ENCODE measurements around the gene DOCK7. TPM values are rescaled to one million over a fixed set of nuclear protein-coding genes. Genes with fewer than 3 reads are reported as not detected.
A peak's percentile ranks its signal among the peaks of the same experiment; 100 is the strongest.

DOCK7 gene
- total RNA-seq, 2 experiments from 2014 or later, result 5.8 to 7.1 TPM

- H3K27me3 Mint-ChIP-seq, result no peaks in the 10 kb centered on the region
- no peak overlapping the region for H3K27ac Mint-ChIP-seq
- POLR2A ChIA-PET, result no interaction called here
- ATAC-seq (ENCODE audit: low read depth) (no peak), DNase-seq (no peak)
- no peak overlapping the region for H3K4me3 Mint-ChIP-seq
- no peaks in the 10 kb centered on the region for H3K36me3 Mint-ChIP-seq
- H3K9me3 Mint-ChIP-seq, result no peaks in the 10 kb centered on the region
- no peaks in the 10 kb centered on the region for H3K4me1 Mint-ChIP-seq
These were observed 206.5 kb downstream of the DOCK7 start for GRCh38 chr1:62481681-62482080.

- H3K36me3 Mint-ChIP-seq, result no peaks in the 10 kb centered on the region
- no peaks in the 10 kb centered on the region for H3K27me3 Mint-ChIP-seq
- H3K4me1 Mint-ChIP-seq, result no peaks in the 10 kb centered on the region
- no peak overlapping the region for H3K27ac Mint-ChIP-seq
- POLR2A ChIA-PET, result no interaction called here
- ATAC-seq (ENCODE audit: low read depth), result no peak
- no peaks in the 10 kb centered on the region for H3K9me3 Mint-ChIP-seq
- no peak for DNase-seq
- H3K4me3 Mint-ChIP-seq, result no peak overlapping the region
These were observed 211.5 kb downstream of the DOCK7 start for GRCh38 chr1:62476525-62477219.

DNA sequence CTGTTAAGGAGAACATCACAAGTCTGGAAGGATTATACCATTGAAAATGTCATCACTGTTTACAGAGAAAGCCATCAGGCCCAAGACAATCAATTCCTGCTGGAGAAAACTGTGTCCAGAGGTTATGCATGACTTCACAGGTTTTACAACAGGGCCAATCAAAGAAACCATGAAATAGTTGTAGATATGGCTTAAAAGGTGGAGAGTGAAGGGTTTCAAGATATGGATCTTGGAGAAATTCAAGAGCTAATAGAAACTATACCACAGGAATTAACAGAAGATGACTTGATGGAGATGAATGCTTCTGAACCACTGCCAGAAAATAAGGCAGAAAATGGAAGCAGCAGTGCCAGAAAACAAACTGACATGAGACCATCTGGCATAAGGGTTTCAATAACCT lies 221.1 kb downstream of the DOCK7 start:
- Mint-ChIP-seq H3K27ac (no peak overlapping the region), H3K36me3 (peaks cover 16% of the 10 kb centered on the region), H3K4me1 (no peaks in the 10 kb centered on the region), H3K9me3 (peaks cover 4% of the 10 kb centered on the region), H3K4me3 (no peak overlapping the region), H3K27me3 (no peaks in the 10 kb centered on the region)
- no peak for ATAC-seq (ENCODE audit: low read depth)
- no peak for DNase-seq
- POLR2A ChIA-PET, result interaction anchor here (0.9 kb wide), 1 partner anchor 31 kb away, joined by 3 read pairs; no protein-coding TSS in a partner anchor

- Mint-ChIP-seq H3K9me3 (no peaks in the 10 kb centered on the region), H3K4me3 (no peak overlapping the region), H3K27ac (no peak overlapping the region), H3K27me3 (no peaks in the 10 kb centered on the region), H3K4me1 (no peaks in the 10 kb centered on the region), H3K36me3 (peaks cover 4% of the 10 kb centered on the region)
- ATAC-seq (ENCODE audit: low read depth) (no peak), DNase-seq (no peak)
- POLR2A ChIA-PET, result no interaction called here
These were observed 225.8 kb downstream of the DOCK7 start for GRCh38 chr1:62462370-62462769.

GRCh38 chr1:62457955-62458354 lies 230.2 kb downstream of the DOCK7 start:
- no peaks in the 10 kb centered on the region for H3K27me3 Mint-ChIP-seq
- no peaks in the 10 kb centered on the region for H3K4me1 Mint-ChIP-seq
- peaks cover 6% of the 10 kb centered on the region for H3K36me3 Mint-ChIP-seq
- no peak overlapping the region for H3K27ac Mint-ChIP-seq
- POLR2A ChIA-PET, result no interaction called here
- DNase-seq, result no peak
- H3K4me3 Mint-ChIP-seq, result no peak overlapping the region
- ATAC-seq (ENCODE audit: low read depth), result no peak
- no peaks in the 10 kb centered on the region for H3K9me3 Mint-ChIP-seq

DNA sequence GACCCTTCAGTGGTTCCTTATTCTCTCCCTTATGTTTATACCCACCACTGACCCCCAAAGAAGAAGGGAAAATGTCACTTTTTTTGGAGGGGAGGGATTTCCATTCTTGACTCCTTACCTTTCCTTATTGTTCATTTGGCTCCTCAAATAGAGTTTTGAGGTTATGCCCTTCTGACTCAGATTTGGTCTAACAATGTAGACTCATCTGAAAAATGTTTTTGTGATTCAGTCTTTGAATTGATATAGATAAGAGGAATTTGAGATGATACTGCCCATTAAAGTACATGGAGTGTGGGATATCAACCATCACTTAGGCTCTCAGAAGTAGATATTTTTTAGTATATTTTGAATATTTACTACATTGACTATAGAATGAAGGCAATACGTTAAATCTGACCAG lies 235.2 kb downstream of the DOCK7 start:
- Mint-ChIP-seq H3K36me3 (peaks cover 19% of the 10 kb centered on the region), H3K4me1 (peaks cover 18% of the 10 kb centered on the region), H3K9me3 (no peaks in the 10 kb centered on the region), H3K27ac (no peak overlapping the region), H3K27me3 (no peaks in the 10 kb centered on the region), H3K4me3 (no peak overlapping the region)
- POLR2A ChIA-PET, result no interaction called here
- no peak for DNase-seq
- no peak for ATAC-seq (ENCODE audit: low read depth)

DNA sequence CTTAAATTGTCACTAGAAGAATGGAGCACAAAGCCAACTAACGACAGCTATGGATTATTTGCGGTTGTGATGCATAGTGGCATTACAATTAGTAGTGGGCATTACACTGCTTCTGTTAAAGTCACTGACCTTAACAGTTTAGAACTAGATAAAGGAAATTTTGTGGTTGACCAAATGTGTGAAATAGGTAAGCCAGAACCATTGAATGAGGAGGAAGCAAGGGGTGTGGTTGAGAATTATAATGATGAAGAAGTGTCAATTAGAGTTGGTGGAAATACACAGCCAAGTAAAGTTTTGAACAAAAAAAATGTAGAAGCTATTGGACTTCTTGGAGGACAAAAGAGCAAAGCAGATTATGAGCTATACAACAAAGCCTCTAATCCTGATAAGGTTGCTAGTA lies 237.9 kb downstream of the DOCK7 start:
- ATAC-seq (ENCODE audit: low read depth), result no peak
- H3K9me3 Mint-ChIP-seq, result no peaks in the 10 kb centered on the region
- no peaks in the 10 kb centered on the region for H3K27me3 Mint-ChIP-seq
- peak overlapping the region; percentile 39 for H3K27ac Mint-ChIP-seq
- H3K36me3 Mint-ChIP-seq, result peaks cover 32% of the 10 kb centered on the region
- H3K4me1 Mint-ChIP-seq, result peaks cover 24% of the 10 kb centered on the region
- POLR2A ChIA-PET, result interaction anchor here (0.8 kb wide), 2 partner anchors 10 to 14 kb away, joined by 4 to 5 read pairs; no protein-coding TSS in a partner anchor
- peak overlapping the region; percentile 15 for H3K4me3 Mint-ChIP-seq
- DNase-seq, result no peak

DNA sequence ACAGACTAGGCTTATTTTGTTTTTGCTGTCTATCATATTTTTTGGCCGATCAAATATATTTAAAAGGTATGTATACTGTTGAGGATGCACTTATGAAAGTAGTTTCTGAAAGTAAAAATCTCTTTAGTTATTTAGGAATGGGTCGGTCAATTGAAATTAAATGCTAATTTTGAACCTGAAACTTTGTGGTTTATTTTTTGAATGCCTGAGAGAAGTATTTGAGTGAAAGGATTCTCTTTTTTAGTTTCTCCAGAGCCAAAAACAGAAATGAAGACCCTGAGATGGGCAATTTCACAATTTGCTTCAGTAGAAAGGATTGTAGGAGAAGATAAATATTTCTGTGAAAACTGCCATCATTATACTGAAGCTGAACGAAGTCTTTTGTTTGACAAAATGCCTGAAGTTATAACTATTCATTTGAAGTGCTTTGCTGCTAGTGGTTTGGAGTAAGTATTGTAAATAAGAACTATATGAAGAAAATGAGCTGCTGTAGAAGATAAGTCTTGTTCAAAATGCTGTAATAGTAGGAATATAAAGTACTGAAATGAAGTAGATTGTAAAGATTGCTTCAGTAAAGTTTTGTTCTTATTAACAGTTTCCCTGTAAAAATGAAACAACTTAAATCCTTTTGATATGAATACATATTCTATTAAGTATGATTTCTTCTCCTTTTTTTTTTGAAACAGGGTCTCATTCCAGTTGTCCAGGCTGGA lies 239.8 kb downstream of the DOCK7 start:
- POLR2A ChIA-PET, result no interaction called here

GRCh38 chr1:62444701-62445100 lies 243.5 kb downstream of the DOCK7 start:
- H3K4me3 Mint-ChIP-seq, result no peak overlapping the region
- peaks cover 30% of the 10 kb centered on the region for H3K4me1 Mint-ChIP-seq
- no peak overlapping the region for H3K27ac Mint-ChIP-seq
- H3K9me3 Mint-ChIP-seq, result no peaks in the 10 kb centered on the region
- H3K27me3 Mint-ChIP-seq, result no peaks in the 10 kb centered on the region
- POLR2A ChIA-PET, result no interaction called here
- H3K36me3 Mint-ChIP-seq, result peaks cover 37% of the 10 kb centered on the region
- ATAC-seq (ENCODE audit: low read depth) (no peak), DNase-seq (no peak)

More for the DNA sequence above, 239.8 kb downstream of the DOCK7 start:
- no peaks in the 10 kb centered on the region for H3K9me3 Mint-ChIP-seq
- no peak for ATAC-seq (ENCODE audit: low read depth)
- H3K27me3 Mint-ChIP-seq, result no peaks in the 10 kb centered on the region
- H3K4me3 Mint-ChIP-seq, result no peak overlapping the region
- no peak overlapping the region for H3K27ac Mint-ChIP-seq
- peaks cover 27% of the 10 kb centered on the region for H3K4me1 Mint-ChIP-seq
- DNase-seq, result no peak
- peaks cover 36% of the 10 kb centered on the region for H3K36me3 Mint-ChIP-seq

- Mint-ChIP-seq H3K27ac (peak overlapping the region; percentile 42), H3K4me1 (peaks cover 23% of the 10 kb centered on the region), H3K27me3 (no peaks in the 10 kb centered on the region), H3K36me3 (peaks cover 24% of the 10 kb centered on the region), H3K4me3 (peak overlapping the region; percentile 98), H3K9me3 (no peaks in the 10 kb centered on the region)
- POLR2A ChIA-PET, result interaction anchor here (0.6 to 1.2 kb wide), 3 partner anchors 11 to 1362 kb away, joined by 3 to 6 read pairs (median 4); no protein-coding TSS in a partner anchor
- DNase-seq (no peak), ATAC-seq (ENCODE audit: low read depth) (no peak)
These were observed 248.4 kb downstream of the DOCK7 start for GRCh38 chr1:62439652-62440371.

GRCh38 chr1:62438163-62438562 lies 250.0 kb downstream of the DOCK7 start:
- POLR2A ChIA-PET, result no interaction called here
- Mint-ChIP-seq H3K27ac (peak overlapping the region; percentile 98), H3K4me3 (peak overlapping the region; percentile 98), H3K4me1 (peaks cover 21% of the 10 kb centered on the region), H3K9me3 (no peaks in the 10 kb centered on the region), H3K36me3 (peaks cover 19% of the 10 kb centered on the region), H3K27me3 (peaks cover 2% of the 10 kb centered on the region)
- ATAC-seq (ENCODE audit: low read depth) (no peak), DNase-seq (no peak)

GRCh38 chr1:62437273-62437940 lies 250.8 kb downstream of the DOCK7 start:
- peaks cover 21% of the 10 kb centered on the region for H3K4me1 Mint-ChIP-seq
- DNase-seq, result no peak
- peaks cover 2% of the 10 kb centered on the region for H3K27me3 Mint-ChIP-seq

More at GRCh38 chr1:62437273-62437940, 250.8 kb downstream of the DOCK7 start:
- POLR2A ChIA-PET, result no interaction called here
- Mint-ChIP-seq H3K27ac (peak overlapping the region; percentile 98), H3K4me3 (peak overlapping the region; percentile 98), H3K36me3 (peaks cover 19% of the 10 kb centered on the region), H3K9me3 (no peaks in the 10 kb centered on the region)
- no peak for ATAC-seq (ENCODE audit: low read depth)

Measured in activated naive CD8-positive, alpha-beta T cell treated with anti-CD3 and anti-CD28 coated beads, Interleukin-2, amount 10 ng/mL, durations not matched to agents 7 days and 5 days (primary cell).